ENCODE data around the gene FYCO1.
"Not testable (repeated sequence)": the region's sequence is repeated elsewhere in the genome, so short reads cannot be mapped to it uniquely, and the experiment has no call there.

Gene FYCO1

GRCh38 chr3:45995236-45996192 lies at the start of gene FYCO1:
Gene FYCO1, minus strand, starts transcription at chr3:45995824. Its CDS starts 10,914 bp downstream, at chr3:45984910.
- peak within 1 kb of the TSS; percentile 90 for H3K4me3 ChIP-seq (ENCODE audit: low read depth, low read length)
- no peaks in the 10 kb centered on the region for H3K9me3 ChIP-seq (ENCODE audit: severe bottlenecking)
- peak; percentile 95 for DNase-seq
- H3K27ac ChIP-seq = peak within 1 kb of the TSS; percentile 98
- TF ChIP-seq, protein P1, sequence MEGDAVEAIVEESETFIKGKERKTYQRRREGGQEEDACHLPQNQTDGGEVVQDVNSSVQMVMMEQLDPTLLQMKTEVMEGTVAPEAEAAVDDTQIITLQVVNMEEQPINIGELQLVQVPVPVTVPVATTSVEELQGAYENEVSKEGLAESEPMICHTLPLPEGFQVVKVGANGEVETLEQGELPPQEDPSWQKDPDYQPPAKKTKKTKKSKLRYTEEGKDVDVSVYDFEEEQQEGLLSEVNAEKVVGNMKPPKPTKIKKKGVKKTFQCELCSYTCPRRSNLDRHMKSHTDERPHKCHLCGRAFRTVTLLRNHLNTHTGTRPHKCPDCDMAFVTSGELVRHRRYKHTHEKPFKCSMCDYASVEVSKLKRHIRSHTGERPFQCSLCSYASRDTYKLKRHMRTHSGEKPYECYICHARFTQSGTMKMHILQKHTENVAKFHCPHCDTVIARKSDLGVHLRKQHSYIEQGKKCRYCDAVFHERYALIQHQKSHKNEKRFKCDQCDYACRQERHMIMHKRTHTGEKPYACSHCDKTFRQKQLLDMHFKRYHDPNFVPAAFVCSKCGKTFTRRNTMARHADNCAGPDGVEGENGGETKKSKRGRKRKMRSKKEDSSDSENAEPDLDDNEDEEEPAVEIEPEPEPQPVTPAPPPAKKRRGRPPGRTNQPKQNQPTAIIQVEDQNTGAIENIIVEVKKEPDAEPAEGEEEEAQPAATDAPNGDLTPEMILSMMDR (IDR thresholded peaks at IDR 0.05; ENCODE audit: low read depth, low read length) = no peak
- peaks cover 8% of the 10 kb centered on the region; the same call in 1 of the 2 replicates for H3K36me3 ChIP-seq
- no peaks in the 10 kb centered on the region for H3K27me3 ChIP-seq (ENCODE audit: insufficient read depth, low read depth, severe bottlenecking)

- Histone ChIP-seq H3K27ac (no peak overlapping the region), H3K4me3 (ENCODE audit: low read depth, low read length) (no peak overlapping the region), H3K27me3 (ENCODE audit: insufficient read depth, low read depth, severe bottlenecking) (no peaks in the 10 kb centered on the region), H3K36me3 (no peaks in the 10 kb centered on the region), H3K9me3 (ENCODE audit: severe bottlenecking) (peaks cover 6% of the 10 kb centered on the region)
- TF ChIP-seq, protein P1 (IDR thresholded peaks at IDR 0.05; ENCODE audit: low read depth, low read length) = no peak
- DNase-seq = no peak
Observed at GRCh38 chr3:46038916-46039315, 43.3 kb upstream of the FYCO1 start.

DNA sequence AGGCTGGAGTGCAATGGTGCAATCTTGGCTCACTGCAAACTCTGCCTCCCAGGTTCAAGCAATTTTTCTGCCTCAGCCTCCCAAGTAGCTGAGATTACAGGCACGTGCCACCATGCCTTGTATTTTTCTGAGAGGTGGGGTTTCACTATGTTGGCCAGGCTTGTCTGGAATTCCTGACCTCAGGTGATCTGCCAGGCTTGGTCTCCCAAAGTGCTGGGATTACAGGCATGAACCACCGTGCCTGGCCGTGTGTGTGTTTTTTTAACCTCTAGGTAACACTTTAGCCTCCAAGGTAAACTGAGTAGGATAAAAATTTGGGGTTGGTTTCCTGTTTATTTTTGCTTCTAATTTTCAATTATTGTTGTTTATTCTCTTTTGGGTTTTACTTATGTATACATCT lies 42.4 kb upstream of the FYCO1 start:
- H3K27me3 ChIP-seq (ENCODE audit: insufficient read depth, low read depth, severe bottlenecking); H3K36me3 ChIP-seq; DNase-seq; H3K27ac ChIP-seq; H3K4me3 ChIP-seq (ENCODE audit: low read depth, low read length); H3K9me3 ChIP-seq (ENCODE audit: severe bottlenecking): not testable (repeated sequence)

DNA sequence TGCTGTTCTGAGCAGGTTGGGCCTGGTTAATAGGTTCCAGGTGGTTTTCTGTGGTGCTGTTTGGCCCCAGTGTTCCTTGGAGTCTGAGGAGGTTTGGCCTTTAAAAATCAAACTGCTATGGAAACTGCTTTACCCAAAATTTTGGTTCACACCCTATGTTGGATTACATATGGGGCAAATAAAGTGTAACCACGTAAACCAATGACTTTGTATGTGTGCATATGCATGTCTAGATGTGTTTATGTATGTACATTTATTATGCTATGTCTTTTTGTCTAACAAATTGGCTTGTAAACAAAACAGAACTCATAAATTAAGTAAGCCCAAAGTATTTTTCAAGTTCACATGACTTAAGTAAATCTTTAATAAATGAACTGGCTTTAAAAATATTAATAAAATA lies 40.6 kb upstream of the FYCO1 start:
- no peak for DNase-seq
- Histone ChIP-seq H3K27ac (no peak overlapping the region), H3K36me3 (no peaks in the 10 kb centered on the region), H3K27me3 (ENCODE audit: insufficient read depth, low read depth, severe bottlenecking) (no peaks in the 10 kb centered on the region), H3K4me3 (ENCODE audit: low read depth, low read length) (no peak overlapping the region), H3K9me3 (ENCODE audit: severe bottlenecking) (peaks cover 2% of the 10 kb centered on the region)
- TF ChIP-seq, protein P1 (IDR thresholded peaks at IDR 0.05; ENCODE audit: low read depth, low read length) = no peak

DNA sequence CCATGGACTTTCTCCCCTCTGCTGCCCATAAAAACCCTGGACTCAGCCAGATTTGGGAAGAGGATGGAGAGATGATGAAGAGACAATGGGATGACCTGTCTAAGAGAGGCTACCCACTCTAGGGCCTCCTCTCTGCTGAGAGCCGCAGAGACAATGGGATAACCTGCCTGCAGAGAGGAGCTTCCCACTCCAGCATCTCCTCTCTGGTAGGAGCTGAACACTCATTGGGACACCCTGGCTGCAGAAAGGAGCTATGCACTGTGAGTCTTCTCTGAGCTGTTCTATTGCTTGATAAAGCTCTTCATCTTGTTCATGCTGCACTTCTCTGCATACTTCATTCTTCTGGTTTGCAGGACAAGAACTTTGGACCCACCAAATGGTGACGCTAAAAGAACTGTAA lies 36.1 kb upstream of the FYCO1 start:
- TF ChIP-seq, protein P1 (IDR thresholded peaks at IDR 0.05; ENCODE audit: low read depth, low read length) = no peak
- no peak for DNase-seq
- no peak overlapping the region for H3K4me3 ChIP-seq (ENCODE audit: low read depth, low read length)
- peaks cover 10% of the 10 kb centered on the region for H3K9me3 ChIP-seq (ENCODE audit: severe bottlenecking)
- H3K36me3 ChIP-seq = no peaks in the 10 kb centered on the region
- no peak overlapping the region for H3K27ac ChIP-seq
- no peaks in the 10 kb centered on the region for H3K27me3 ChIP-seq (ENCODE audit: insufficient read depth, low read depth, severe bottlenecking)

GRCh38 chr3:46031269-46031668 lies 35.6 kb upstream of the FYCO1 start:
- Histone ChIP-seq H3K27ac (no peak overlapping the region), H3K4me3 (ENCODE audit: low read depth, low read length) (no peak overlapping the region), H3K27me3 (ENCODE audit: insufficient read depth, low read depth, severe bottlenecking) (no peaks in the 10 kb centered on the region), H3K36me3 (no peaks in the 10 kb centered on the region), H3K9me3 (ENCODE audit: severe bottlenecking) (peaks cover 10% of the 10 kb centered on the region)
- no peak for DNase-seq
- TF ChIP-seq, protein P1 (IDR thresholded peaks at IDR 0.05; ENCODE audit: low read depth, low read length) = no peak

Data from WERI-Rb-1 (cell line).